ENCODE data around the gene BUD31. TPM values are rescaled to one million over a fixed set of nuclear protein-coding genes. Genes with fewer than 3 reads are reported as not detected.

The BUD31 gene
- total and polyA plus RNA-seq, 2 of the 8 experiments (the other 6 are each of a cell fraction or from before 2014, with no cell fraction given): 46.7 to 114 TPM

DNA sequence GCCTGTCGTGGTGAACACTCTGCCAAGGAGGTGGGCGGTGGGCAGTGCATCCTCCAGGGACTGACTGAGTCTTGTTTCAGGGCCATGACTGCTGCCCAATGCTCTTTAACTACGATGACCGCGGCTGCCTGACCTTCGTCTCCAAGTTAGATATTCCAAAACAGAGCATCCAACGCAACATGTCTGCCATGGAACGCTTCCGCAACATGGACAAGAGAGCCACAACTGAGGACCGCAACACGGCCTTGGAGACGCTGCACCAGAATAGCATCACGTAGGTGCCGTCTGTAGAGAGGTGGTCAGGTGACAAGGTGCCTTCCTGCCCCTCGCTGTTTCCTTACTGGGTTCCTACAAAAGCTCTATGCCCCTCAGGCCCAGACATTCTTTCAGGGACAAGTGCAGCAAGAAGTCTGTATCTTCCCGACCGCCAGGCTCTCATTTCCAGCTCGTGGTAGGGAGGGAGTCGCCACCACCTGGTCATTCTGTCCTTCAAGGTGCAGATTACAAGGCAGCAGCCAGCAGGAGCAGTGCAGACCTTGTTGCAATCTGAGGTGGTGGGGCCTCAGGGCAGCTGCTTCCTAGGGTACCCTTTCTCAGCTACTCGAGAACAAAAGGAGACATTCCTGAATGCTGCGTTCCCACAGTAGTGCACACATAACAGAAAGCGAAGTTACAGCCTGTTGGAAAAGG, 49.2 kb upstream of the BUD31 start:
- H3K4me1 ChIP-seq (replicated peaks in 1 of 4; ENCODE audit: control insufficient read depth in 3 of 4, insufficient read depth in 4 of 4, low read length in 3 of 4): peaks cover 0 to 3% (median 0%) of the 10 kb centered on the region in 4 experiments; a peak in 1 of 7 replicates
- no peak overlapping the region for H4K8ac ChIP-seq (ENCODE audit: extremely low read depth, insufficient read depth, low read length)
- H2BK15ac ChIP-seq (ENCODE audit: low read length): no peak overlapping the region
- H3K4ac ChIP-seq (replicated peaks; ENCODE audit: insufficient read length, low read depth, low read length): no peak overlapping the region
- H3K18ac ChIP-seq (ENCODE audit: extremely low read depth, low read length): no peak overlapping the region
- H3K27me3 ChIP-seq (replicated peaks in 1 of 4; ENCODE audit: control insufficient read depth in 3 of 4, extremely low read depth in 1 of 4, insufficient read depth in 3 of 4, low read length in 3 of 4): no peaks in the 10 kb centered on the region
- H2BK5ac ChIP-seq (ENCODE audit: low read depth, low read length): no peak overlapping the region
- no peak overlapping the region; a peak in 1 of 7 replicates for H3K9ac ChIP-seq (replicated peaks in 1 of 4; ENCODE audit: extremely low read depth in 1 of 4, low read depth in 3 of 4, low read length in 3 of 4)
- peaks cover 4 to 35% (median 20%) of the 10 kb centered on the region in 4 experiments; a peak in 6 of 8 replicates for H3K36me3 ChIP-seq (ENCODE audit: control insufficient read depth in 2 of 4, insufficient read depth in 4 of 4, low read length in 3 of 4)
- no peak overlapping the region for H2AFZ ChIP-seq (ENCODE audit: low read length)
- no peak overlapping the region for H2BK20ac ChIP-seq (ENCODE audit: low read length)
- H3K79me1 ChIP-seq (ENCODE audit: low read depth, low read length): no peaks in the 10 kb centered on the region
- FAIRE-seq (no peak), DNase-seq (ENCODE audit: low read depth in 1 of 2, low spot score in 2 of 2) (no peak)
- no peak overlapping the region for H2BK120ac ChIP-seq (replicated peaks; ENCODE audit: low read depth, low read length)
- no peak overlapping the region for H3K56ac ChIP-seq (replicated peaks; ENCODE audit: insufficient read length, low read depth, low read length)
- ChIA-PET CTCF (ENCODE audit: partially characterized antibody) (interaction anchor here (0.7 to 1.8 kb wide), 11 partner anchors 10 to 58 kb away, joined by 3 to 6 read pairs (median 3); no protein-coding TSS in a partner anchor), POLR2A (ENCODE audit: partially characterized antibody) (interaction anchor here (0.5 to 1.0 kb wide), 6 partner anchors 10 to 274 kb away, joined by 3 to 6 read pairs (median 4); partner anchors contain the start of genes BUD31, CPSF4, PDAP1 and PTCD1)
- H3K23me2 ChIP-seq (ENCODE audit: low read depth, low read length): no peaks in the 10 kb centered on the region
- H3K27ac ChIP-seq (ENCODE audit: low read depth, low read length): no peak overlapping the region
- no peak overlapping the region for H2AK5ac ChIP-seq (ENCODE audit: low read depth, low read length)
- H4K5ac ChIP-seq (ENCODE audit: insufficient read length, low read depth, low read length): no peak overlapping the region
- H2BK12ac ChIP-seq (ENCODE audit: low read depth, low read length): no peak overlapping the region
- 94% methylated on average over 22 of the region's 22 CpGs; no CpG with 5 or more reads in 1 of the 2 experiments for WGBS, 2 experiments (ENCODE audit: extremely low coverage in 1 of 2, insufficient coverage in 1 of 2, insufficient read length in 1 of 2, insufficient replicate concordance in 2 of 2, low coverage in 1 of 2, low lambda C conversion rate in 2 of 2, missing lambda C conversion rate in 1 of 2)
- no peak overlapping the region for H3K4me3 ChIP-seq (ENCODE audit: extremely low read depth in 1 of 4, insufficient read depth in 2 of 4, low read depth in 3 of 4, low read length in 4 of 4)
- no peak overlapping the region for H4K91ac ChIP-seq (replicated peaks; ENCODE audit: insufficient read length, low read length)
- no peaks in the 10 kb centered on the region for H3K9me3 ChIP-seq (ENCODE audit: insufficient read depth in 2 of 2, low read depth in 1 of 2, low read length in 1 of 2)
- no peak overlapping the region for H3K14ac ChIP-seq (ENCODE audit: insufficient read length)
- no peaks in the 10 kb centered on the region for H3K79me2 ChIP-seq (ENCODE audit: control insufficient read depth in 1 of 2, insufficient read depth in 2 of 2, low read length in 2 of 2)
- peaks cover 0 to 2% of the 10 kb centered on the region in 2 experiments for H4K20me1 ChIP-seq (replicated peaks in 1 of 2; ENCODE audit: control insufficient read depth in 1 of 2, insufficient read depth in 2 of 2, low read length in 2 of 2)
- no peak overlapping the region for H3K23ac ChIP-seq (ENCODE audit: insufficient read length)
- no peak overlapping the region for H3K4me2 ChIP-seq (ENCODE audit: insufficient read depth in 1 of 2, low read depth in 2 of 2, low read length in 2 of 2)
- TF ChIP-seq, protein P1, sequence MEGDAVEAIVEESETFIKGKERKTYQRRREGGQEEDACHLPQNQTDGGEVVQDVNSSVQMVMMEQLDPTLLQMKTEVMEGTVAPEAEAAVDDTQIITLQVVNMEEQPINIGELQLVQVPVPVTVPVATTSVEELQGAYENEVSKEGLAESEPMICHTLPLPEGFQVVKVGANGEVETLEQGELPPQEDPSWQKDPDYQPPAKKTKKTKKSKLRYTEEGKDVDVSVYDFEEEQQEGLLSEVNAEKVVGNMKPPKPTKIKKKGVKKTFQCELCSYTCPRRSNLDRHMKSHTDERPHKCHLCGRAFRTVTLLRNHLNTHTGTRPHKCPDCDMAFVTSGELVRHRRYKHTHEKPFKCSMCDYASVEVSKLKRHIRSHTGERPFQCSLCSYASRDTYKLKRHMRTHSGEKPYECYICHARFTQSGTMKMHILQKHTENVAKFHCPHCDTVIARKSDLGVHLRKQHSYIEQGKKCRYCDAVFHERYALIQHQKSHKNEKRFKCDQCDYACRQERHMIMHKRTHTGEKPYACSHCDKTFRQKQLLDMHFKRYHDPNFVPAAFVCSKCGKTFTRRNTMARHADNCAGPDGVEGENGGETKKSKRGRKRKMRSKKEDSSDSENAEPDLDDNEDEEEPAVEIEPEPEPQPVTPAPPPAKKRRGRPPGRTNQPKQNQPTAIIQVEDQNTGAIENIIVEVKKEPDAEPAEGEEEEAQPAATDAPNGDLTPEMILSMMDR (IDR thresholded peaks at IDR 0.05; ENCODE audit: control extremely low read depth in 1 of 3, insufficient read depth in 1 of 3, low read depth in 1 of 3, low read length in 3 of 3): peak; percentile 42 to 66 (median 56)
- TF ChIP-seq TBP (IDR thresholded peaks at IDR 0.05; ENCODE audit: low read depth, low read length) (0 out of 2 replicates have a peak, but pooled peaks have one; percentile 18), PHF8 (conservative IDR thresholded peaks at IDR 0.05; ENCODE audit: low read depth, low read length) (no peak), SP2 (IDR thresholded peaks at IDR 0.05; ENCODE audit: low read length) (no peak), JUN (IDR thresholded peaks at IDR 0.05; ENCODE audit: low read depth, low read length) (no peak), SP4 (IDR thresholded peaks at IDR 0.05; ENCODE audit: low read length) (no peak), RAD21 (IDR thresholded peaks at IDR 0.05 in 1 of 2, conservative IDR thresholded peaks at IDR 0.05 in 1 of 2; ENCODE audit: low read depth in 2 of 2, low read length in 2 of 2) (peak; percentile 34 to 48), POLR2A (IDR thresholded peaks at IDR 0.05; ENCODE audit: control extremely low read depth in 1 of 2, low read depth in 2 of 2, low read length in 2 of 2) (no peak)
- TF ChIP-seq, protein P2, sequence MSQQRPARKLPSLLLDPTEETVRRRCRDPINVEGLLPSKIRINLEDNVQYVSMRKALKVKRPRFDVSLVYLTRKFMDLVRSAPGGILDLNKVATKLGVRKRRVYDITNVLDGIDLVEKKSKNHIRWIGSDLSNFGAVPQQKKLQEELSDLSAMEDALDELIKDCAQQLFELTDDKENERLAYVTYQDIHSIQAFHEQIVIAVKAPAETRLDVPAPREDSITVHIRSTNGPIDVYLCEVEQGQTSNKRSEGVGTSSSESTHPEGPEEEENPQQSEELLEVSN (IDR thresholded peaks at IDR 0.05): no peak
